Measurements from ENCODE around the gene TEAD1.

Gene TEAD1

DNA sequence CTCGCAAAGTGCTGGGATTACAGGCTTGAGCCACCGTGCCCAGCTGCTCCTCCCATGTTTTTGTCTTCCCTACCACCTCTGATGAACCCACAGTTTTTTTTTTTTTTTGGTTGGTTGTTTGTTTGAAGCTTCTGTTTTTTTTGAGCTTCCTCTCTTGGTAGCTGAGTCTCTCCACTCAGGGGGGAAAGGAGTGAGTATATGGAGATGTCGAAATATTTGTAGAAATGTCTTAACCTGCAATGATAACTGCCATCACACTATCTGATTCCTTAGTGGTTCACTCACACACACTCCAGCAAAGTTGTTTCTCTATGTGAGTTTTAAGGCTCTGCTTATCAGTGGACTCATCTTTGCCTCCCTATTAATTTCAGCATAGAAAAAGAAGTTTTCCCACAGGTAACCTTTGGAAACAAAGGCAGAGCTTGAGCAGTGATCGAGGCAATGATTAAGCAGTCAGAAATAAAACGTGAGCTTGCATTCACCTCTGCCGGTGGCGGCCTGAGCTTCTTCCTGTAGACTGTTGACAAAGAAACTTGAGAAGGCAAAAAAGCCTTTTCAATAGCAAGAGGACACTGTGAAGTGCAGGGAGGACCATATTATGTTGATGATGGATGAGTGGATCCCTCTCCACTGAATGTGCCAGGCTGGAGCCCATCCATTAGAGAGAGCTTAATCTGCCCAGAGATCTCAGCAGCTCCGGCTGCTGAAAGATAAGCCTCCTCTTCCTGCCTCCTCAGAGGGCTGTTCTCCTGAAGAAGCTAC is 305.9 kb downstream of the TEAD1 start:
- Histone ChIP-seq H3K14ac (ENCODE audit: low read length) (no peak overlapping the region), H3K27ac (replicated peaks; ENCODE audit: low read length) (no peak overlapping the region), H3K36me3 (replicated peaks in 1 of 2; ENCODE audit: control insufficient read depth in 2 of 2, insufficient read depth in 2 of 2, low read length in 2 of 2) (no peaks in the 10 kb centered on the region), H3K79me1 (ENCODE audit: low read depth, low read length) (no peaks in the 10 kb centered on the region), H3K4me1 (ENCODE audit: control insufficient read depth in 2 of 2, insufficient read depth in 1 of 2, low read depth in 1 of 2, low read length in 2 of 2) (peaks cover 7 to 21% of the 10 kb centered on the region in 2 donors), H4K8ac (ENCODE audit: low read depth, low read length) (no peak overlapping the region), H3K4ac (ENCODE audit: low read length) (no peak overlapping the region), H3K23ac (ENCODE audit: low read depth, low read length, poor library complexity) (no peak overlapping the region), H2BK120ac (ENCODE audit: low read depth, low read length) (no peak overlapping the region), H3K9me3 (replicated peaks in 1 of 2; ENCODE audit: control insufficient read depth in 2 of 2, insufficient read depth in 1 of 2, low read depth in 1 of 2, low read length in 2 of 2) (no peaks in the 10 kb centered on the region), H2BK12ac (ENCODE audit: low read length) (no peak overlapping the region), H3K27me3 (ENCODE audit: control insufficient read depth in 3 of 3, insufficient read depth in 3 of 3, low read depth in 1 of 3, low read length in 3 of 3) (no peaks in the 10 kb centered on the region), H2AK5ac (ENCODE audit: low read depth, low read length) (no peak overlapping the region), H3K18ac (ENCODE audit: low read length) (no peak overlapping the region), H2BK5ac (ENCODE audit: low read length) (no peak overlapping the region), H3K4me2 (ENCODE audit: insufficient read depth, low read length, poor library complexity, severe bottlenecking) (no peak overlapping the region), H2BK15ac (ENCODE audit: low read length) (no peak overlapping the region), H3K9ac (ENCODE audit: low read depth, low read length, poor library complexity) (no peak overlapping the region), H4K91ac (ENCODE audit: low read depth, low read length, poor library complexity) (no peak overlapping the region), H3K4me3 (ENCODE audit: low read length in 2 of 2) (no peak overlapping the region), H2AFZ (ENCODE audit: low read length) (peak overlapping the region; percentile 61)
- DNase-seq (ENCODE audit: low spot score) = no peak
- WGBS, 2 donors (ENCODE audit: extremely low coverage in 2 of 2, insufficient read length in 2 of 2, insufficient replicate concordance in 1 of 2) = no CpG with 5 or more reads among the region's 8 CpGs

DNA sequence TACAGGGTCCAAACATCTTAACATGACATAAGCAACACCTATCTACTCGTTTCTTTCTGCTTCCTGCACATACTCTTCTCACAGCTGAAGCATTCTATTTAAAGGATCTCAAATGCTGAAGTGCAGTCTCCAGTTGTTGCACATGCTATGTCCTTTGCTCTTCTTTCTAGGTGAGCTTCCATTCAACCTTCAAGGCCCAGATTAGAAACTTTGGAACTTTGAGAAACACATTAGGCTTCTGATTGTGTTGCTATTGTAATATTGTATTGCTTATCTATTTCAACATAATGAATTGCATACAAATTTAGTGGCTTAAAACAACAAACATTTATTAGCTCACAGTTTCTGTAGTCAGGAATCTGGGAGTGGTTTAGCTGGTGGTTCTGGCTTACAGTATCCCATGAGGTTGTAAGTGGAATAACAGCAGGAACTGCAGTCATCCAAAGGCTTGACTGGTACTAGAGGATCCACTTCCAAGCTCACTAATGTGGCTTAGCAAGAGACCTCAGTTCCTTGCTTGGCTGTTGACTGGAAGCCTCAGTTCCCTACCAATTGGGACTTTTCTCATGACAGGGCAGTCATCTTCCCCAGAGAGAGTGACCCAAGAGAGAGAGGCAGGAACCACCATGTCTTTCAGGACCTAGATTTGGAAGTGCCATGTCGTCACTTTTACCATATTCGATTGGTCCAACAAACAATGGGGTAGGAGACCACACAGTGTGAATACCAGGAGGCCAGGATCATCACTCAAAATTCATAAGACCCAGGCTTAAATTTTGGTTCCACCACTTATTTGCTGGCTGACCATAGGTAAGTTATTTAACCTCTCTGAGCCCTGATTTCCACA is 307.7 kb downstream of the TEAD1 start:
- peaks cover 7 to 21% of the 10 kb centered on the region in 2 donors for H3K4me1 ChIP-seq (ENCODE audit: control insufficient read depth in 2 of 2, insufficient read depth in 1 of 2, low read depth in 1 of 2, low read length in 2 of 2)
- H3K27me3 ChIP-seq (ENCODE audit: control insufficient read depth in 3 of 3, insufficient read depth in 3 of 3, low read depth in 1 of 3, low read length in 3 of 3) = no peaks in the 10 kb centered on the region
- H3K27ac ChIP-seq (replicated peaks; ENCODE audit: low read length) = no peak overlapping the region
- no peak overlapping the region for H2BK15ac ChIP-seq (ENCODE audit: low read length)
- no peak overlapping the region for H3K18ac ChIP-seq (ENCODE audit: low read length)
- H4K91ac ChIP-seq (ENCODE audit: low read depth, low read length, poor library complexity) = no peak overlapping the region
- no peaks in the 10 kb centered on the region for H3K36me3 ChIP-seq (replicated peaks in 1 of 2; ENCODE audit: control insufficient read depth in 2 of 2, insufficient read depth in 2 of 2, low read length in 2 of 2)
- no CpG with 5 or more reads among the region's 3 CpGs for WGBS, 2 donors (ENCODE audit: extremely low coverage in 2 of 2, insufficient read length in 2 of 2, insufficient replicate concordance in 1 of 2)
- H2AFZ ChIP-seq (ENCODE audit: low read length) = no peak overlapping the region
- H3K9me3 ChIP-seq (replicated peaks in 1 of 2; ENCODE audit: control insufficient read depth in 2 of 2, insufficient read depth in 1 of 2, low read depth in 1 of 2, low read length in 2 of 2) = no peaks in the 10 kb centered on the region
- H3K9ac ChIP-seq (ENCODE audit: low read depth, low read length, poor library complexity) = no peak overlapping the region
- no peak overlapping the region for H2BK120ac ChIP-seq (ENCODE audit: low read depth, low read length)
- no peak overlapping the region for H2BK5ac ChIP-seq (ENCODE audit: low read length)
- no peak overlapping the region for H3K4me3 ChIP-seq (ENCODE audit: low read length in 2 of 2)
- H2BK12ac ChIP-seq (ENCODE audit: low read length) = no peak overlapping the region
- DNase-seq (ENCODE audit: low spot score) = no peak
- no peaks in the 10 kb centered on the region for H3K79me1 ChIP-seq (ENCODE audit: low read depth, low read length)
- no peak overlapping the region for H2AK5ac ChIP-seq (ENCODE audit: low read depth, low read length)
- H4K8ac ChIP-seq (ENCODE audit: low read depth, low read length) = no peak overlapping the region
- no peak overlapping the region for H3K4ac ChIP-seq (ENCODE audit: low read length)
- H3K23ac ChIP-seq (ENCODE audit: low read depth, low read length, poor library complexity) = no peak overlapping the region
- no peak overlapping the region for H3K4me2 ChIP-seq (ENCODE audit: insufficient read depth, low read length, poor library complexity, severe bottlenecking)
- no peak overlapping the region for H3K14ac ChIP-seq (ENCODE audit: low read length)

DNA sequence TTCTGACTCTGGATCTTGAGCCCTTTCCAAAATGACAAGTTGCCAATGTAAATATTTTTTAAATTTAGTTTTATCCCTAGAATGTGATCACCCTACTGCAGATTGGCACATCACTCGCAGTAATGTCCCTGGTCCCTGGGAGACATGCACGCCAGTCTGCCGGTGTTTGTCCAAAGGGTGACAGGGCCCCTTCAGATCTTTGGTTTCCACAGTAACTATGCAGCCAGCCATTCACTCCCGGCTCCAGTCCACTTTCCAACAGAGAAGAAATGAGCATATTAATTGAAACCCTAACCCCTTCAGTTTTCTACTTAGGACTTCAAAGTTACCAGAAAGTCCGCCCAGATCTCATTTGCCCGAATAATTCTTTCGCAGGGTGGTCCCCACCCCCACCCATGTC is 309.1 kb downstream of the TEAD1 start:
- Histone ChIP-seq H3K9me3 (replicated peaks in 1 of 2; ENCODE audit: control insufficient read depth in 2 of 2, insufficient read depth in 1 of 2, low read depth in 1 of 2, low read length in 2 of 2) (no peaks in the 10 kb centered on the region), H4K8ac (ENCODE audit: low read depth, low read length) (no peak overlapping the region), H2AFZ (ENCODE audit: low read length) (peak overlapping the region; percentile 73), H3K4me2 (ENCODE audit: insufficient read depth, low read length, poor library complexity, severe bottlenecking) (no peak overlapping the region), H3K9ac (ENCODE audit: low read depth, low read length, poor library complexity) (no peak overlapping the region), H3K4ac (ENCODE audit: low read length) (no peak overlapping the region), H2BK120ac (ENCODE audit: low read depth, low read length) (no peak overlapping the region), H3K79me1 (ENCODE audit: low read depth, low read length) (no peaks in the 10 kb centered on the region), H3K18ac (ENCODE audit: low read length) (no peak overlapping the region), H2BK15ac (ENCODE audit: low read length) (no peak overlapping the region), H3K27me3 (ENCODE audit: control insufficient read depth in 3 of 3, insufficient read depth in 3 of 3, low read depth in 1 of 3, low read length in 3 of 3) (no peaks in the 10 kb centered on the region), H3K4me3 (ENCODE audit: low read length in 2 of 2) (no peak overlapping the region), H2AK5ac (ENCODE audit: low read depth, low read length) (no peak overlapping the region), H3K23ac (ENCODE audit: low read depth, low read length, poor library complexity) (no peak overlapping the region), H2BK12ac (ENCODE audit: low read length) (no peak overlapping the region), H3K4me1 (ENCODE audit: control insufficient read depth in 2 of 2, insufficient read depth in 1 of 2, low read depth in 1 of 2, low read length in 2 of 2) (peaks cover 7 to 21% of the 10 kb centered on the region in 2 donors), H3K36me3 (replicated peaks in 1 of 2; ENCODE audit: control insufficient read depth in 2 of 2, insufficient read depth in 2 of 2, low read length in 2 of 2) (no peaks in the 10 kb centered on the region), H4K91ac (ENCODE audit: low read depth, low read length, poor library complexity) (no peak overlapping the region), H2BK5ac (ENCODE audit: low read length) (no peak overlapping the region), H3K14ac (ENCODE audit: low read length) (no peak overlapping the region), H3K27ac (replicated peaks; ENCODE audit: low read length) (no peak overlapping the region)
- WGBS, 2 donors (ENCODE audit: extremely low coverage in 2 of 2, insufficient read length in 2 of 2, insufficient replicate concordance in 1 of 2) = no CpG with 5 or more reads among the region's 7 CpGs
- DNase-seq (ENCODE audit: low spot score) = no peak

DNA sequence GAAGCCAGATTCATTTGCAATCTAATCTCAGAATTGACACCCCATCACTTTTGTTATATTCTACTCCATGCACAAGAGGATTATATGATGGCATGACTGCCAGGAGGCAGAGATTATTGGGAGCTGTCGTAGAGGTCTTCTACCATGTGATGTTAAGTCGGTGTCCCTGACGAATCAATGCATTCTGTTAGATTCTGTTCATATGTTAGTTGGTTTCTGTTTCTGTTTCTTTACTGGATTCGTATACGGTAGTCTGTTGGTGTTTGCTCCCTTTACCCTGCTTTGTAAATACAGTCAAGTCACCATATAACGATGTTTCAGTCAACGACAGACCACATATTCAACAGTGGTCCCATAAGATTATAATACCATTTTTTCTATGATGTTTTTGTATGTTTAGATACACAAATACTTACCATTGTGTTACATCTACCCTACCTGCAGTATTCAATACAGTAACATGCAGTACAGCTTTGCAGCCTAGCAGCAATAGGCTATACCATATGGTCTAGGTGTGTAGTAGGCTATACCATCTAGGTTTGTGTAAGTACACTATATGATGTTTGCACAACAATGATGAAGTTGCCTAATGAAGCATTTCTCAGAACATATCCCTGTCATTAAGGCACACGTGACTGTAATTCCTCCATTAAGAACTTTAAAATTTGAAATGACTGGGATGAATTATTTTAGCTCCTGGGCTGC is 312.1 kb downstream of the TEAD1 start:
- Histone ChIP-seq H3K79me1 (ENCODE audit: low read depth, low read length) (no peaks in the 10 kb centered on the region), H3K4me3 (ENCODE audit: low read length in 2 of 2) (no peak overlapping the region), H2BK5ac (ENCODE audit: low read length) (no peak overlapping the region), H2BK15ac (ENCODE audit: low read length) (no peak overlapping the region), H4K8ac (ENCODE audit: low read depth, low read length) (no peak overlapping the region), H3K9me3 (replicated peaks in 1 of 2; ENCODE audit: control insufficient read depth in 2 of 2, insufficient read depth in 1 of 2, low read depth in 1 of 2, low read length in 2 of 2) (peaks cover 2 to 5% of the 10 kb centered on the region in 2 donors), H3K4me1 (ENCODE audit: control insufficient read depth in 2 of 2, insufficient read depth in 1 of 2, low read depth in 1 of 2, low read length in 2 of 2) (peaks cover 9 to 17% of the 10 kb centered on the region in 2 donors), H3K23ac (ENCODE audit: low read depth, low read length, poor library complexity) (no peak overlapping the region), H2AK5ac (ENCODE audit: low read depth, low read length) (no peak overlapping the region), H2BK120ac (ENCODE audit: low read depth, low read length) (no peak overlapping the region), H3K9ac (ENCODE audit: low read depth, low read length, poor library complexity) (no peak overlapping the region), H3K18ac (ENCODE audit: low read length) (no peak overlapping the region), H2BK12ac (ENCODE audit: low read length) (no peak overlapping the region), H3K27me3 (ENCODE audit: control insufficient read depth in 3 of 3, insufficient read depth in 3 of 3, low read depth in 1 of 3, low read length in 3 of 3) (no peaks in the 10 kb centered on the region), H3K4ac (ENCODE audit: low read length) (no peak overlapping the region), H3K36me3 (replicated peaks in 1 of 2; ENCODE audit: control insufficient read depth in 2 of 2, insufficient read depth in 2 of 2, low read length in 2 of 2) (no peaks in the 10 kb centered on the region), H3K14ac (ENCODE audit: low read length) (no peak overlapping the region), H4K91ac (ENCODE audit: low read depth, low read length, poor library complexity) (no peak overlapping the region), H2AFZ (ENCODE audit: low read length) (no peak overlapping the region), H3K4me2 (ENCODE audit: insufficient read depth, low read length, poor library complexity, severe bottlenecking) (no peak overlapping the region), H3K27ac (replicated peaks; ENCODE audit: low read length) (no peak overlapping the region)
- DNase-seq (ENCODE audit: low spot score) = no peak
- no CpG with 5 or more reads among the region's 8 CpGs for WGBS, 2 donors (ENCODE audit: extremely low coverage in 2 of 2, insufficient read length in 2 of 2, insufficient replicate concordance in 1 of 2)

All from neuronal stem cell (in vitro differentiated cells).